Choroid plexus epithelial cell (primary cell): ENCODE results near the gene DPAGT1.
"Not testable (repeated sequence)": the region's sequence is repeated elsewhere in the genome, so short reads cannot be mapped to it uniquely, and the experiment has no call there.

Source experiments
- DNase-seq: peaks from one replicate; pipeline ENCODE4 v3.0.0-alpha.2; 2010; ENCODE audit warnings: low read depth
- H3K4me3 ChIP-seq: 2 replicates; pipeline ENCODE4 v1.5.1; 2011; ENCODE audit warnings: low read depth, mild to moderate bottlenecking, control low read depth, low read length, moderate library complexity
- TF ChIP-seq, protein P1 (sequence below): conservative IDR thresholded peaks from 2 replicates; pipeline ENCODE4 v1.5.1; 2011; ENCODE audit warnings: low read depth, mild to moderate bottlenecking, control low read depth, inconsistent platforms, low read length, moderate library complexity

DPAGT1 gene

DNA sequence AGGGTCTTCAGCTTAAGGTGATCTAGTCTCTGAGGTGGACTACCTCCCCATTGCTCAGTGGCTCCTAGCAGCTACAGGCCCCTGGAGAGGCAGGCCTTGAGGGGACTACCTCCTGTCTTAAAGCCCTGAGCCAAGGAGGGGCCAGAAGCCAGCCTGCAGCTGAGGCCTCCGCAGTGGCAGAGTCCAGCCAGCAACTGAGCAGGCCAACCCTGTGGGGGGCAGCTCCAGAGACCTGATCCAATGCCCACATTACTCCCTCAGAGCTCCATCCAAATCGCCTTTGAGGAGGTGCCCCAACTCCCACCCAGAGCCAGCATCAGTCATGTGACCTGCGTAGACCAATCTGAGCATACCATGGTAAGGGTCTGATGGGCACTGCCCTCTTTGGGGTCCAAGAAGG is 8.2 kb upstream of the DPAGT1 start:
- no peak overlapping the region for H3K4me3 ChIP-seq
- no peak for DNase-seq
- TF ChIP-seq, protein P1, sequence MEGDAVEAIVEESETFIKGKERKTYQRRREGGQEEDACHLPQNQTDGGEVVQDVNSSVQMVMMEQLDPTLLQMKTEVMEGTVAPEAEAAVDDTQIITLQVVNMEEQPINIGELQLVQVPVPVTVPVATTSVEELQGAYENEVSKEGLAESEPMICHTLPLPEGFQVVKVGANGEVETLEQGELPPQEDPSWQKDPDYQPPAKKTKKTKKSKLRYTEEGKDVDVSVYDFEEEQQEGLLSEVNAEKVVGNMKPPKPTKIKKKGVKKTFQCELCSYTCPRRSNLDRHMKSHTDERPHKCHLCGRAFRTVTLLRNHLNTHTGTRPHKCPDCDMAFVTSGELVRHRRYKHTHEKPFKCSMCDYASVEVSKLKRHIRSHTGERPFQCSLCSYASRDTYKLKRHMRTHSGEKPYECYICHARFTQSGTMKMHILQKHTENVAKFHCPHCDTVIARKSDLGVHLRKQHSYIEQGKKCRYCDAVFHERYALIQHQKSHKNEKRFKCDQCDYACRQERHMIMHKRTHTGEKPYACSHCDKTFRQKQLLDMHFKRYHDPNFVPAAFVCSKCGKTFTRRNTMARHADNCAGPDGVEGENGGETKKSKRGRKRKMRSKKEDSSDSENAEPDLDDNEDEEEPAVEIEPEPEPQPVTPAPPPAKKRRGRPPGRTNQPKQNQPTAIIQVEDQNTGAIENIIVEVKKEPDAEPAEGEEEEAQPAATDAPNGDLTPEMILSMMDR: no peak

DNA sequence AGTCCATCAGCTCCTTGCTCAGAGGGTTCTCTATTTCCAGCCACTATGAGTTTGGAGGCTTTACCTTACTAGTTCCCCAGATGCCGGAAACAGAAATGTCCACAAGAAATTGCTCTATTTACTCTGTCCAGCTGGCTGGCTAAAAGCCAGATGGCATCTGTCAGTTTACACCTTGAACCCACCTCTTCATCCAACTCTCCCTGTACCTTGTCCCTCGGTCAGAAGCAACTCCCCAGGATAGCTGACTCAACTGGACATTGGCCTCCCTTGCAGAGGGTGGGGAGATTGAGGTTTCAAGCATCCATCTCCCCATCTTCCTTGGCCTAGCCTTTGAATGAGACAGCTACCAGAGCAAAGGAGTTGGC is 7.2 kb upstream of the DPAGT1 start:
- DNase-seq: no peak
- H3K4me3 ChIP-seq: peak overlapping the region; percentile 86
- TF ChIP-seq, protein P1: no peak

DNA sequence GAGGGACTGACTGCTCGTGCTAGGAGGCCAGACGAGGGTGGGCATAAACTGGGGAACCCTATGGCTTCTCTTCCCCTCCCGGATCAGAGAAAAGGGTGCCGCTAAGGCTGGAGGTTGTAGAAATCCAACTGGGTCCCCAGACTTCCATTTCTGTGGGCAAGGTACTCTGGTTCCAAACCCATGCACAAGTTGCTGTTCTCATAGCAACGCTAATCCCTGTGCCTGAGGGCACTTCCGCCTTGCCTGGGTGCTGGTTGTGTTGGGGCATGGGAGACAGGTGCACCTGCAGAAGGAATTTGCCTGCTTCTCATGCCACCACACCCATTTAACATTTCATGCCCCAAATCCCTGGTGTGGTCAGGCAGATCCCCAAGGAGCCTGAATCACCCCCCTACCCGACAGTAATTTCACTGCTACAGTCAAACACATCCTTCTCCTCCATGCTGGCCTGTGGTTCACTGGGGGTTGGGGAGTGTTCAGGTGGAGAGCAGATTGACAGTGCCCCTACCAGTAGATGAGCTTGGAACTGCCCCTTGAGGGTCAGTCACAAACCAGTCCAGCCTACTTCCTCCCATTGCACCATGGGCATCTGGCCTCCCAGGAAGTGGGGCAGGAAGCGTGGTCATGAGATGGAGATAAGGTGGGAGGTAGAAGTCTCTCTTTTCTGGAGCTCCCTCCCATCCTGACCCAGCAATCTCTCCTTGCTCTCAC is 6.6 kb upstream of the DPAGT1 start:
- peak overlapping the region; percentile 86 for H3K4me3 ChIP-seq
- peak; percentile 30 for DNase-seq
- TF ChIP-seq, protein P1: no peak

DNA sequence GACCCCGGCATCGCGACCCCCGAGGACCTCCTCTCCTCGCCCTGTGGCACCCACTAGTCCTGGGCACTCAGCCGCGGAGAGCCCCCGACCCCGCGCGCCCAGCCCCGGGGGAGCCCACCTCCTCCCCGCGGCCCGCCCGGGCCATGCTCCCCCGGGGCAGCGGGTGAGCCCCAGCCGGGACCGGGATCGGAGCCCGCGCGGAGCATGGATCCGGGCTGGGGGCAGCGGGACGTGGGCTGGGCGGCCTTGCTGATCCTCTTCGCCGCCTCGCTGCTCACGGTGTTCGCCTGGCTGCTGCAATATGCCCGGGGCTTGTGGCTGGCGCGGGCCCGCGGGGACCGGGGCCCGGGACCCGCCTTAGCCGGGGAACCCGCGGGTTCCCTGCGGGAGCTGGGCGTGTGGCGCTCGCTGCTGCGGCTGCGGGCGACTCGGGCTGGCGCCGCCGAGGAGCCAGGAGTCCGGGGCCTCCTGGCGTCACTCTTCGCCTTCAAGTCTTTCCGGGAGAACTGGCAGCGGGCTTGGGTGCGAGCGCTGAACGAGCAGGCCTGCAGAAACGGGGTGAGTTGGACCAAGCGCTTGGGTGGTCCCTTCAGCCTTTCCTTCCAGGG is 6.0 kb upstream of the DPAGT1 start:
- TF ChIP-seq, protein P1: no peak
- H3K4me3 ChIP-seq: peak overlapping the region; percentile 86
- DNase-seq: no peak

DNA sequence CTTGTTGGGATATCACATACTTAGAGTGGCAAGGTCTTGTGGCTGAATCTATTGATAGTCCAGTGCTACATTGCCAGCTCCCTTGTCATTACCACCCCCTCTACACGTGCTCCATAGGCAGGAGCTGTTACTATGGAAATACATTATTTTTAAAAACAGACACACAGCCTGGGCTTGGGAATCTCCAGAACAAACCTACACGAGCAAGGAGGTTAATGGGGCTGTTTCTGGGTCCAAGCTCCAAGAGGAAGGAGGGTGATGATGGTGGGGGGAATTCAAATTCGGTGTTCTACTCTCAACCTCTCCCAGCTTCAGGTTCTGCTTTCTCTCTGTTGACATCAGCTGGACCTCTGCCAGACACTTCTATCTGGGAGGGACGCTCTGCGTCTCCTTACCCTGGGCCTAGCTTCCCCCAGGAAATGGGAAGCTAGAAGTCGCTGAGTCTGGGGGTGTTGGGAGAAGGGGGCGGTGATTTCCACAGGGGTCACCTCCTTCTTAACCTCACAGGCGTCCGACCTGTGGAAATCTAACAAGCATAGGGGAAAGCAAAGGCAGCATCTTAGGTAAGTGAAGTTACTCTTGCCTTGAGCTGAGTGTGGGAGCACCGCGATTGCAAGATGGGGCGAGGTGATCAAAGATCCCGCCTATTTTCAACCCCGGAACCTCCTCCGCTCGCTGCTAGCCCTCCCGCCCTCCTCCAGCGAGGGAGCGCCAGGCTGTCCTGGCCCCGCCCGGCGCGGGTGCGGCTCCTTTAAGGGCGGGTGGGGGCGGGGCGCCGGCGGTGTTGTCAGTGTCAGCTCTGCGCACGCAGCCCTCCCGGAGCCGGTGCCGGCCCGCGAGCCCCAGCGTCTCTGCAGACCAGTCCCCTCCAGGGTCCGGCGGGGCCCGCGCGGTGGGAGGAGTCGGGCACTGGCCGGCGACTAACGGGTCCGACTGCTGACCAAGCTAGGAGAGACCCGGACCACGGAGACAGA is 5.2 kb upstream of the DPAGT1 start, which contains the start of gene C2CD2L:
Gene C2CD2L, plus strand, starts transcription at position 781 of the 974 bp plus-strand sequence. CDS start 398 bp downstream, outside the sequence.
- peak; percentile 94 for DNase-seq
- H3K4me3 ChIP-seq: peak within 1 kb of the TSS; percentile 86
- TF ChIP-seq, protein P1: no peak

DNA sequence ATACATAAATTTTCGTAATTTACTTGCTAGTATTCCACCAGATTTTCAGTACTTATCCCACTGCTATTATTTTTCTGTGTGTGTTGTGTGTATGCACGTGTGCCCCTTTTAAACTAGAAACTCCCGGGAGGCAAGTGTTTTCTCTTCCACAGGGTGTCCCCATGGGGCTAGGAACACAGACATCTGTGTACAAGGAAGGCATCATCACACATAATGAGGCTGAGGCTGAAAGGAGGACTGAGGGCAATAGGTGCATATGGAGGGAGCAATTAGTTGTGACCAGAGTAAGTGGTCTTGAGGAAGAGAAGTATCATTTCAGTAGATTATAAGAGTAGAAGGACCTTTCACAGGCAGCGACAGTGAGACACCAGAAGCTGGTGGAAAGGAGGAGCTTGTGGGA is 2.1 kb upstream of the DPAGT1 start:
- peak; percentile 32 for DNase-seq
- TF ChIP-seq, protein P1: peak; percentile 14
- H3K4me3 ChIP-seq: no peak overlapping the region

DNA sequence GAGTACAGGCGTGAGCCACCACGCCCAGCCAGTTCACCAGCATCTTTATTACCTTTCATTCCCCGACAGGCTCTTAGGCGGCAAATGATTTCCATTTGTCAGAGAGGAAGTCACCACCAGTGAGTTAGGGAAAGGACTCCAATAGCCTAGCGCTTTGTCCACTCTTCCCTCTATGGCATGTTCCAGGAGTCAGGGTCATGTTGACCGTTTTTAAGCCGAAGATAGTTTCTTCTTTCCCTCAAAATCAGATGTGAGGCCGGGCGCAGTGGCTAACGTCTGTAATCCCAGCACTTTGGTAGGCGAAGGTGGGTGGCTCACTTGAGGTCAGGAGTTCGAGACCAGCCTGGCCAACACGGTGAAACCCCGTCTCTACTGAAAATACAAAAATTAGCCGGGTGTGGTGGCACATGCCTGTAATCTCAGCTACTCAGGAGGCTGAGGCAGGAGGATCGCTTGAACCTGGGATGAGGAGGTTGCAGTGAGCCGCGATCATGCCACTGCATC is 1.6 kb upstream of the DPAGT1 start:
- not testable (repeated sequence) for H3K4me3 ChIP-seq, DNase-seq
